GM10266 (cell line): ENCODE data around the gene GPX3.

Source experiments
- DNase-seq: peaks from one replicate; pipeline ENCODE4 v3.0.0; 2012; ENCODE audit errors: extremely low spot score
- CTCF ChIP-seq: IDR thresholded peaks from 2 replicates; pipeline ENCODE4 v1.5.1; 2012; ENCODE audit warnings: mild to moderate bottlenecking, low read depth; ENCODE audit not compliant: control insufficient read depth, insufficient read depth; ENCODE audit errors: missing control alignments

Gene GPX3

GRCh38 chr5:151076616-151077015 lies 56.2 kb downstream of the GPX3 start:
- no peak for DNase-seq
- TF ChIP-seq CTCF = no peak

- no peak for TF ChIP-seq CTCF
- DNase-seq = no peak
These were observed 57.0 kb downstream of the GPX3 start for GRCh38 chr5:151077419-151077818.

- no peak for DNase-seq
These were observed 57.6 kb downstream of the GPX3 start for GRCh38 chr5:151077967-151078366.

More at GRCh38 chr5:151077967-151078366, 57.6 kb downstream of the GPX3 start:
- no peak for TF ChIP-seq CTCF
